Natural killer cell (primary cell): ENCODE results near the gene CMIP. TPM values are rescaled to one million over a fixed set of nuclear protein-coding genes. Genes with fewer than 3 reads are reported as not detected.
A peak's percentile ranks its signal among the peaks of the same experiment; 100 is the strongest.

Experiments
- ATAC-seq, 3 donors: fragments of 150-1000 bp in 2 of 3; fragments of 200-7000 bp in 1 of 3; cut with Tn5 transposase; 1 replicate in 1 of 3; 2 replicates in 2 of 3; pipeline ENCODE4 v1.10.0; 2021; ENCODE audit warnings: mild to moderate bottlenecking in 2 of 3, moderate library complexity in 2 of 3
- DNase-seq, 2 donors: peaks; one replicate each; pipeline versions ENCODE4 v3.0.0 to v3.0.0-alpha.2; 2013 to 2021; ENCODE audit warnings: mixed read lengths in 1 of 2
- H3K27ac ChIP-seq: one replicate; pipeline ENCODE4 v1.5.1; 2013; ENCODE audit warnings: mild to moderate bottlenecking, low read length
- H3K27me3 ChIP-seq: one replicate; pipeline ENCODE4 v1.6.1; 2013; ENCODE audit warnings: low read length; ENCODE audit not compliant: control insufficient read depth, insufficient read depth
- H3K36me3 ChIP-seq: one replicate; pipeline ENCODE4 v1.6.1; 2013; ENCODE audit warnings: low read length; ENCODE audit not compliant: control insufficient read depth, insufficient read depth
- H3K4me1 ChIP-seq: one replicate; pipeline ENCODE4 v1.6.1; 2013; ENCODE audit warnings: low read length; ENCODE audit not compliant: control insufficient read depth, insufficient read depth
- H3K4me3 ChIP-seq: one replicate; pipeline ENCODE4 v1.5.1; 2013; ENCODE audit warnings: low read length
- H3K9me3 ChIP-seq: one replicate; pipeline ENCODE4 v1.6.1; 2013; ENCODE audit warnings: low read length; ENCODE audit not compliant: control insufficient read depth, insufficient read depth
- H3K27ac Mint-ChIP-seq, 2 donors: one replicate each; pipeline ENCODE4 v1.8.0; 2022; ENCODE audit warnings: mild to moderate bottlenecking in 2 of 2, mixed read lengths in 2 of 2, moderate library complexity in 1 of 2
- H3K27me3 Mint-ChIP-seq, 2 donors: one replicate each; pipeline ENCODE4 v1.8.0; 2022; ENCODE audit warnings: low read depth in 2 of 2, mixed read lengths in 2 of 2
- H3K36me3 Mint-ChIP-seq: one replicate; pipeline ENCODE4 v1.8.0; 2022; ENCODE audit warnings: mixed read lengths
- H3K4me1 Mint-ChIP-seq, 2 donors: one replicate each; pipeline ENCODE4 v1.8.0; 2022; ENCODE audit warnings: mixed read lengths in 2 of 2
- H3K4me3 Mint-ChIP-seq: one replicate; pipeline ENCODE4 v1.8.0; 2022; ENCODE audit warnings: mild to moderate bottlenecking, moderate library complexity, mixed read lengths
- H3K9me3 Mint-ChIP-seq, 2 donors: one replicate each; pipeline ENCODE4 v1.8.0; 2022; ENCODE audit warnings: mixed read lengths in 2 of 2
- whole genome bisulfite sequencing: methylation state at CpG from one replicate; pipeline ENCODE4 v1.1.7; 2013; ENCODE audit warnings: missing lambda C conversion rate; ENCODE audit not compliant: insufficient coverage; 5-methylcytosine and 5-hydroxymethylcytosine counted together
- intact Hi-C: fragments of 100-400 bp; cut with micrococcal nuclease; formaldehyde crosslinking; loops from one replicate; pipeline ENCODE4 v1.14.2; 2022
- total RNA-seq, 4 donors: library from RNA; stranded (reverse); fragments of 120-200 nt in 1 of 4; gene quantifications; one replicate each; pipeline versions ENCODE4 v1.2.3 to v1.2.4, GENCODE V29; 2013 to 2022
- TF ChIP-seq, protein P1 (sequence below): fragments of 200-600 bp; IDR thresholded peaks from one replicate; pipeline ENCODE4 v1.8.0; 2022; ENCODE audit warnings: antibody characterized with exemption

Gene CMIP
- total RNA-seq, 3 donors from 2014 or later (not counting 1 experiment from before 2014, with no cell fraction given), result 88.2 to 115 (median 91.5) TPM

DNA sequence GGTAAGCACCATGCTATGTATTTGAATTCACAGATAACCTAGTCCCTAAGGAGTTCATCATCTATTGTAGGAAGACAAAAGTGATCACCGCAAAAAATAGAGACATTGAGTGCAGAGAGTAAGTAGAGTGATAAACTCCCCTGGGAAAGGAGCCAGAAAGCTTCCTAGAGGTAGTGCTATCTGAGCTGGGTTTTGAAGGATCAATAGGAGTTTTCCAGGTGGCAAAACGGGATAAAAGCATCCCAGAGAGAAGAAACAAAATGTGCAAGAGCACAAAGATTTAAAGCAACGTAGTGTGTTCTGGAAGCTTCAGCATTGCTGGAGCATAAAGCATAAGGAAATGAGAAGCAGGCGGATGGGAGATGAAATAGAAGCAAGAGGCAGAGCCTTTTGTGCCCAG is 213.8 kb downstream of the CMIP start:
- Mint-ChIP-seq H3K4me1 (peaks cover 4 to 6% of the 10 kb centered on the region in 2 donors), H3K4me3 (no peak overlapping the region), H3K9me3 (no peaks in the 10 kb centered on the region), H3K27me3 (no peaks in the 10 kb centered on the region), H3K36me3 (peaks cover 9% of the 10 kb centered on the region), H3K27ac (peak overlapping the region; percentile 30 to 34)
- TF ChIP-seq, protein P1, sequence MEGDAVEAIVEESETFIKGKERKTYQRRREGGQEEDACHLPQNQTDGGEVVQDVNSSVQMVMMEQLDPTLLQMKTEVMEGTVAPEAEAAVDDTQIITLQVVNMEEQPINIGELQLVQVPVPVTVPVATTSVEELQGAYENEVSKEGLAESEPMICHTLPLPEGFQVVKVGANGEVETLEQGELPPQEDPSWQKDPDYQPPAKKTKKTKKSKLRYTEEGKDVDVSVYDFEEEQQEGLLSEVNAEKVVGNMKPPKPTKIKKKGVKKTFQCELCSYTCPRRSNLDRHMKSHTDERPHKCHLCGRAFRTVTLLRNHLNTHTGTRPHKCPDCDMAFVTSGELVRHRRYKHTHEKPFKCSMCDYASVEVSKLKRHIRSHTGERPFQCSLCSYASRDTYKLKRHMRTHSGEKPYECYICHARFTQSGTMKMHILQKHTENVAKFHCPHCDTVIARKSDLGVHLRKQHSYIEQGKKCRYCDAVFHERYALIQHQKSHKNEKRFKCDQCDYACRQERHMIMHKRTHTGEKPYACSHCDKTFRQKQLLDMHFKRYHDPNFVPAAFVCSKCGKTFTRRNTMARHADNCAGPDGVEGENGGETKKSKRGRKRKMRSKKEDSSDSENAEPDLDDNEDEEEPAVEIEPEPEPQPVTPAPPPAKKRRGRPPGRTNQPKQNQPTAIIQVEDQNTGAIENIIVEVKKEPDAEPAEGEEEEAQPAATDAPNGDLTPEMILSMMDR, result no peak
- Histone ChIP-seq H3K27ac (no peak overlapping the region), H3K4me1 (no peaks in the 10 kb centered on the region), H3K27me3 (no peaks in the 10 kb centered on the region), H3K36me3 (peaks cover 60% of the 10 kb centered on the region), H3K4me3 (no peak overlapping the region), H3K9me3 (no peaks in the 10 kb centered on the region)
- 98% methylated on average over 4 of the region's 4 CpGs for WGBS
- intact Hi-C loops, result no loop called here
- DNase-seq (no peak), ATAC-seq (no peak)

DNA sequence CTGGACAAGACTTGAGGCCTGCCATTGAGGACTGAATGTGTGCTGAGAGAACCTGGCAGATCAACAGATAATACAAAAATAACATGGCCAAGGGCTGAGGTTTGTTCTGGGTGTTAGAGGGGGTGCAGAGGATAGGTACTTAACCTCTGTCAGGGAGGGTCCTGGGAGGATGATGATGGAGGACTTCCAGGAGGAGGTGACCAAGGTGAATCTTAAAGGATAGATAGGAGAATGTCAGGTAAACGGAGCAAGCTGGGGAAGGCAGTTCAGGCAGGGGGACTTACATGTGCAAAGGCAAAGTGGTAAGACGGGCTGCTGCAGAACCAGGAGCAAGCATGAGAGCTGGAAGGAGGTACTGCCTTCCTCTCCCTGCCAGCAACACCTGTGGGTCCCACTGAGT is 214.6 kb downstream of the CMIP start:
- no peaks in the 10 kb centered on the region for H3K9me3 Mint-ChIP-seq
- H3K9me3 ChIP-seq, result no peaks in the 10 kb centered on the region

DNA sequence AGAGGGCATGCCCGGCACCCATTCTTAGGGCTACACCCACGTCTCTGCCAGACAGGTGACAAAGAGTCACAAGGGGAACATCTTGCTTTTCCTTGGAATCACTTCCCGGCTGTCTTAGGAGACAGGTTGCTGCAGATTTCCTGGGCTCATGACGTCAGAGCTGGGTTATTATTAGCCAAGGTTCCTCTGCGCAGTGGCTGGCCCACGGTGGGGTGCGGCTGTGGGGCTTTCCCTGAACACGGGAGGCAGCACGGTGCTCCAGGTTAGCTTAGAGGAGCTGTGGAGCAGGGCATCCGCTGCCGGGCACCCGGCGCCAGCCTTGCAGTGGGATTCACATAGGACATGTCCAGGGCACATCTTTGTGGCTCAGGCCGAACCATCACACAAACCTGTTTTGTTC is 216.5 kb downstream of the CMIP start:
- no peak overlapping the region for H3K4me3 ChIP-seq
- no peak overlapping the region for H3K27ac ChIP-seq
- ATAC-seq (no peak), DNase-seq (no peak)
- no peaks in the 10 kb centered on the region for H3K27me3 Mint-ChIP-seq
- intact Hi-C loops, result no loop called here
- no peaks in the 10 kb centered on the region for H3K27me3 ChIP-seq
- H3K4me1 ChIP-seq, result no peaks in the 10 kb centered on the region
- peaks cover 6 to 9% of the 10 kb centered on the region in 2 donors for H3K4me1 Mint-ChIP-seq
- no peaks in the 10 kb centered on the region for H3K9me3 ChIP-seq
- no peak overlapping the region for H3K4me3 Mint-ChIP-seq
- H3K27ac Mint-ChIP-seq, result no peak overlapping the region
- H3K9me3 Mint-ChIP-seq, result no peaks in the 10 kb centered on the region
- 96% methylated on average over 14 of the region's 14 CpGs for WGBS
- H3K36me3 ChIP-seq, result peaks cover 68% of the 10 kb centered on the region
- H3K36me3 Mint-ChIP-seq, result peaks cover 9% of the 10 kb centered on the region
- TF ChIP-seq, protein P1, result no peak

More for the DNA sequence above, 214.6 kb downstream of the CMIP start:
- intact Hi-C loops, result no loop called here
- H3K27me3 Mint-ChIP-seq, result no peaks in the 10 kb centered on the region
- H3K4me3 Mint-ChIP-seq, result no peak overlapping the region
- Histone ChIP-seq H3K36me3 (peaks cover 62% of the 10 kb centered on the region), H3K27me3 (no peaks in the 10 kb centered on the region), H3K4me1 (no peaks in the 10 kb centered on the region), H3K27ac (no peak overlapping the region), H3K4me3 (no peak overlapping the region)
- H3K27ac Mint-ChIP-seq, result peak overlapping the region in 1 of 2 donors; percentile 70
- DNase-seq (no peak), ATAC-seq (no peak)
- TF ChIP-seq, protein P1, result no peak
- peaks cover 9% of the 10 kb centered on the region for H3K36me3 Mint-ChIP-seq
- peaks cover 4 to 6% of the 10 kb centered on the region in 2 donors for H3K4me1 Mint-ChIP-seq
- 98% methylated on average over 2 of the region's 2 CpGs for WGBS

DNA sequence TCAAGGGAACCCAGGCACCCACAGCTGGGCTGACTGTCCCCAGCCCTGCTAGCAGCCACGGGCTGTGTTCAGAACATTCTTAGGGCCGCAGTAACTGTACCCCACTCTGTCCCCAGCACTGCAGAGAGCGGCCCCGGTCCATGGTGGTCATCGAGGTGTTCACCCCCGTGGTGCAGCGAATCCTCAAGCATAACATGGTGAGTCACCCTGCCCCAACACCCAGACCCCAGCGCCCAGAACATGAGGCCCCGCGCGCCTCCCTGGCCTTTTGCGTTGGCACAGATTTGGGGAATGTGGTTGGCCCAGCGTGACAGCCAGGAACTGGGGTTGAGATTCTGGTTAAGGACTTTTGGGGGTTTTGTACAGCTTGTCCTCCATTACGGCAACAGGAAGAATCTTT is 219.5 kb downstream of the CMIP start:
- H3K27me3 Mint-ChIP-seq, result no peaks in the 10 kb centered on the region
- H3K36me3 Mint-ChIP-seq, result no peaks in the 10 kb centered on the region
- peaks cover 0 to 2% of the 10 kb centered on the region in 2 donors for H3K9me3 Mint-ChIP-seq
- TF ChIP-seq, protein P1, result no peak
- DNase-seq (no peak), ATAC-seq (no peak)
- Histone ChIP-seq H3K27me3 (no peaks in the 10 kb centered on the region), H3K9me3 (peaks cover 6% of the 10 kb centered on the region), H3K4me3 (no peak overlapping the region), H3K36me3 (peaks cover 55% of the 10 kb centered on the region), H3K4me1 (no peaks in the 10 kb centered on the region), H3K27ac (no peak overlapping the region)
- no peak overlapping the region for H3K4me3 Mint-ChIP-seq
- intact Hi-C loops, result no loop called here
- peaks cover 0 to 14% of the 10 kb centered on the region in 2 donors for H3K4me1 Mint-ChIP-seq
- WGBS, result 95% methylated on average over 14 of the region's 14 CpGs
- peak overlapping the region in 1 of 2 donors; percentile 63 for H3K27ac Mint-ChIP-seq
